ENCODE results near the gene C12orf76.
"Not testable (repeated sequence)": the region's sequence is repeated elsewhere in the genome, so short reads cannot be mapped to it uniquely, and the experiment has no call there.

C12orf76 gene

GRCh38 chr12:110048242-110049027 lies at the start of gene C12orf76:
C12orf76 (minus strand) TSS chr12:110048522; CDS start chr12:110048495, 27 bp downstream.
- peak; percentile 93 for DNase-seq (ENCODE audit: low spot score)

- no peak for DNase-seq (ENCODE audit: low spot score)
Observed at GRCh38 chr12:110093631-110094311, 45.4 kb upstream of the C12orf76 start.

- no peak for DNase-seq (ENCODE audit: low spot score)
Observed at GRCh38 chr12:110091136-110091711, 42.9 kb upstream of the C12orf76 start.

GRCh38 chr12:110090266-110091135 lies 42.2 kb upstream of the C12orf76 start:
- DNase-seq (ENCODE audit: low spot score), result no peak

DNA sequence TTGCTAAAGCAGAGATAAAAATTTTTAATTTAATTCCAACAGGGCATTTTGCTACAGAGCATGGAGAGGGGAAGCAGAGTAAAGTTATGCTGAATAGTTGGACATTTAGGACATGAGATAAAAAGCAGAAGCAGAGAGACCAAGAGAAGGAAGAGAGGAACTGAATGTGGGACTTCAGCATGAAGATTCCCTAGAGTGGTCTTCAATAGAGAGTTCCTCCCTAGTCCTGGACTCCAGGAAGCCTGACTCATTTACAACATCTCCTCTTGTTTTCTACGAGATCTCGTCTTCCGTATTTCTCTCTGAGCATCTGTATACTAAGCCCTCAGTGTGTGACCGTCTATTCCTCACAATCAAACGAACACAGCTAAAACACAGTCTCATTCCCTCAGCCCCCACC lies 40.6 kb upstream of the C12orf76 start:
- DNase-seq (ENCODE audit: low spot score), result no peak

GRCh38 chr12:110088216-110088615 lies 39.9 kb upstream of the C12orf76 start:
- DNase-seq (ENCODE audit: low spot score), result not testable (repeated sequence)

- DNase-seq (ENCODE audit: low spot score), result no peak
Observed at GRCh38 chr12:110084314-110085015, 36.1 kb upstream of the C12orf76 start.

DNA sequence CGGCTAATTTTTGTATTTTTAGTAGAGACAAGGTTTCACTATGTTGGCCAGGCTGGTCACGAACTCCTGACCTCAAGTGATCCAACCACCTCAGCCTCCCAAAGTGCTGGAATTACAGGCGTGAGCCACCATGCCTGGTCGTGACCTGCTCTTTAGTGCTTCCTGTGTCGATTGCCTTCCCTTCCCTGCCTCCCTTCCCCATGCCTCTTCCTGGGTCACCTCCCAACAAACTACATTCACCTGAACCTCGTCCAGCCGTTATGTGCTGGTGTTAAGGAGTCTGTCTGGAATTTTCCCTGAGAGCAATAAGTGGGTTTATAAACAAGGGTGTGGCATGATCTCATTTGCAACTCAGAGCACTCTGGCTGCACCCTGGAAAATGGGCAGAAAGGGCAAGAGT lies 32.1 kb upstream of the C12orf76 start:
- DNase-seq (ENCODE audit: low spot score), result no peak

GRCh38 chr12:110079477-110080400 lies 31.4 kb upstream of the C12orf76 start:
- DNase-seq (ENCODE audit: low spot score), result peak; percentile 82

GRCh38 chr12:110077800-110078199 lies 29.5 kb upstream of the C12orf76 start:
- no peak for DNase-seq (ENCODE audit: low spot score)

DNA sequence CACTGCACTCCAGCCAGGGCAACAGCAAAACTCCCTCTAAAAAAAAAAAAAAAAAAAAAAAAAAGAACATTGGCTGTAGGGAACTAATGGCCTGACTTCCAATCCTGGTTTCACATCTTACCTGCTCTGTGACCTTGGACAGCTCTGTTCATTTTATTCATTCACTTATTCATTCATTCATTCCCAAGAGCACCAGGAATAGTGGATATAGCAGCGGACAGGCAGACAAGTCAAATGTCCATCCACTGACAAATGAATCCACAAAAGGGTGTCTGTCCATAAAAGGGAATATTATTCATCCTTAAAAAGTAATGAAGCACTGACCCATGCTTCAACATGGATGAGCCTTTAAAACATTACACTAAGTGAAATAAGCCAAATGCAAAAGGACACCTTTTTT lies 27.6 kb upstream of the C12orf76 start:
- no peak for DNase-seq (ENCODE audit: low spot score)

DNA sequence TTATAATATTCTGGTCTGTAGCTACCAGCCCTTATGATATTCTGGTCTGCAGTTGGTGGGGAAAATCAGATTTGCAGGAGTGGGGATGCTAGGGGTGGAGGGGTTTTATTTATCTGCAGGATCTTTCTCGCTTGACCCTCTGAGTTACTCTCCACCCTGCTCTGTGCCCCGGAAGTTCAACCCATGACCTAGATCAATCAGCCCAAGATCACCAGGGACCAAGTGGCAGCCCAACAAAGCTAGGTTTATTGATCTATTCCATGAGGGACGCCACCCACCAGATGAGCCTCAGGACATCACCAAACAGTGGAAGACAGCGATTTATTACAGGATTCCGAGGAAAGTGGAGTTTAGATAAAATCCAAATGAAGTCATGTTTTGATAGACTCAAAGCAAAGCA lies 25.8 kb upstream of the C12orf76 start:
- no peak for DNase-seq (ENCODE audit: low spot score)

- DNase-seq (ENCODE audit: low spot score), result peak; percentile 19
Observed at GRCh38 chr12:110073049-110073831, 24.9 kb upstream of the C12orf76 start.

DNA sequence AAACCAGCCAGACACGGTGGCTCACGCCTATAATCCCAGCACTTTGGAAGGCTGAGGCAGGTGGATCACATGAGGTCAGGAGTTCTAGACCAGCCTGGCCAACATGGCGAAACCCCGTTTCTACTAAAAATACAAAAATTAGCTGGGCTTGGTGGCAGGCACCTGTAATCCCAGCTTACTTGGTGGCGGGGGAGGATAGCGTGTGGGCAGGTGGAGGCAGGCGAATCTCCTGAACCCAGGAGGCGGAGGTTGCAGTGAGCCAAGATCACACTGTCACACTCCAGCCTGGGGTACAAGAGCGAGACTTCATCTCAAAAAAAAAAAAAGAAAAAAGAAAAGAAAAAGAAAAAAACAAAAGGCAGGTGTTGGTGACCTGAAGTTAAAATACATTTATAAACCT lies 24.3 kb upstream of the C12orf76 start:
- not testable (repeated sequence) for DNase-seq (ENCODE audit: low spot score)

- DNase-seq (ENCODE audit: low spot score), result no peak
Observed at GRCh38 chr12:110071967-110072366, 23.6 kb upstream of the C12orf76 start.

DNA sequence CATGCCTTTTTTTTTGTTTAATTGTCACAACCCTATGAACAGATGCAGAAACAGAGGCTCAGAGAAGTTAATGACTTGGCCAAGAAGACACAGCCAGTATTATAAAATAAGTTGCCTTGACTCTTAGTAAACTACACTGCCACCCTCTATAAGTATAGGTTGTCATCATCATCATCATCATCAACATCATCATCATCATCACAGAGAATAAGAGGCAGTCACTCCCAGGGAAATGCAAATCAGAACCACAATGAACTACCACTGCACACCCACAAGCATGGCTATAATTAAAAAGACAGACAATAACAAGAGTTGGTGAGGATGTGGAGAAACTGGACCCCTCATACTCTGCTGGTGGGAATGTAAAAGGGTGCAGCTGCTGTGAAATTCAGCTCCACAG lies 23.2 kb upstream of the C12orf76 start:
- DNase-seq (ENCODE audit: low spot score), result no peak

GRCh38 chr12:110068654-110069053 lies 20.3 kb upstream of the C12orf76 start:
- DNase-seq (ENCODE audit: low spot score), result no peak

GRCh38 chr12:110068115-110068514 lies 19.8 kb upstream of the C12orf76 start:
- not testable (repeated sequence) for DNase-seq (ENCODE audit: low spot score)

- no peak for DNase-seq (ENCODE audit: low spot score)
Observed at GRCh38 chr12:110067531-110067930, 19.2 kb upstream of the C12orf76 start.

GRCh38 chr12:110065540-110065939 lies 17.2 kb upstream of the C12orf76 start:
- DNase-seq (ENCODE audit: low spot score), result no peak

Data from CD4-positive, alpha-beta T cell treated with Interleukin-15 for 4 hours (primary cell).